Astrocyte (in vitro differentiated cells and primary cell): ENCODE data around the gene PRG3.

ENCODE experiments used
- EZH2 ChIP-seq: IDR thresholded peaks from 2 replicates; pipeline ENCODE4 v1.6.1; 2012; ENCODE audit warnings: mild to moderate bottlenecking, low read length, inconsistent platforms; ENCODE audit not compliant: insufficient read depth
- TF ChIP-seq, protein P1 (sequence below): IDR thresholded peaks from 2 replicates; pipeline ENCODE4 v1.5.1; 2011; ENCODE audit warnings: low read depth, mild to moderate bottlenecking, inconsistent platforms, low read length, moderate library complexity; ENCODE audit not compliant: insufficient read depth

GRCh38 chr11:57344826-57345225 is 36.1 kb downstream of the PRG3 start:
- TF ChIP-seq EZH2 = no peak
- TF ChIP-seq, protein P1, sequence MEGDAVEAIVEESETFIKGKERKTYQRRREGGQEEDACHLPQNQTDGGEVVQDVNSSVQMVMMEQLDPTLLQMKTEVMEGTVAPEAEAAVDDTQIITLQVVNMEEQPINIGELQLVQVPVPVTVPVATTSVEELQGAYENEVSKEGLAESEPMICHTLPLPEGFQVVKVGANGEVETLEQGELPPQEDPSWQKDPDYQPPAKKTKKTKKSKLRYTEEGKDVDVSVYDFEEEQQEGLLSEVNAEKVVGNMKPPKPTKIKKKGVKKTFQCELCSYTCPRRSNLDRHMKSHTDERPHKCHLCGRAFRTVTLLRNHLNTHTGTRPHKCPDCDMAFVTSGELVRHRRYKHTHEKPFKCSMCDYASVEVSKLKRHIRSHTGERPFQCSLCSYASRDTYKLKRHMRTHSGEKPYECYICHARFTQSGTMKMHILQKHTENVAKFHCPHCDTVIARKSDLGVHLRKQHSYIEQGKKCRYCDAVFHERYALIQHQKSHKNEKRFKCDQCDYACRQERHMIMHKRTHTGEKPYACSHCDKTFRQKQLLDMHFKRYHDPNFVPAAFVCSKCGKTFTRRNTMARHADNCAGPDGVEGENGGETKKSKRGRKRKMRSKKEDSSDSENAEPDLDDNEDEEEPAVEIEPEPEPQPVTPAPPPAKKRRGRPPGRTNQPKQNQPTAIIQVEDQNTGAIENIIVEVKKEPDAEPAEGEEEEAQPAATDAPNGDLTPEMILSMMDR = no peak
